ENCODE measurements around the gene CD300H. TPM values are rescaled to one million over a fixed set of nuclear protein-coding genes. Genes with fewer than 3 reads are reported as not detected.

Gene CD300H
- polyA plus RNA-seq (ENCODE audit: insufficient read length in 12 of 12) = under 1 TPM in 2 of 12 donors, not detected in 10; 0.32 to 0.37 TPM
- long read RNA-seq, donor 1 = 0 reads
- long read RNA-seq, donor 2 = 0 reads
- long read RNA-seq, donor 3 = 0 reads
- long read RNA-seq, donor 4 = 0 reads
- long read RNA-seq, donor 5 = 0 reads
- long read RNA-seq, donor 6, partial matches to known transcripts = 0 of 1 reads
- long read RNA-seq, donor 6, other reads (novel, unspliced or antisense) = 0 of 1 reads
- long read RNA-seq, donor 7 = 0 reads
- long read RNA-seq, donor 8 = 0 reads
- long read RNA-seq, donor 9 = 0 reads
- long read RNA-seq, donor 10 = 0 reads
- long read RNA-seq, donor 11 = 0 reads

GRCh38 chr17:74567397-74567796 is at the start of gene CD300H:
Gene CD300H, minus strand, starts transcription at chr17:74567509.
- DNase-seq = no peak

- DNase-seq = no peak
Measured at GRCh38 chr17:74616696-74617095, 49.4 kb upstream of the CD300H start.

DNA sequence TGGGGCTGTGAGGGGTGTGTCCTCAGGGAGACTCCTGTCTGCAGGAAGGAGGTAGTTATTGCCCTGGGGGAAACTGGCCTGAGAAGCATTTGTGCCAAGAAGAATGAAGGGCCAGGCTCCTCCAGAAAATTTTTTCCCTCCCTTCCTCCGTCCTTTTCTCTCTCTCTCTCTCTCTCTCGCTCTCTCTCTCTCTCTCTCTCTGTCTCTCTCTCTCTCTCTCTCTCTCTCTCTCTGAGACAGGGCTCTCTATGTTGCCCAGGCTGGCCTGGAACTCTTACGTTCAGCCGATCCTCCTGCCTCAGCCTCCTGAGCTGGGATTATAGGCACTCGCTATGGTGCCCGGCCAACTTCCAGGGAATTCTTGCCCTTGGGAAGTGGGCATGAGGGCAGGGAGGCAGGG is 44.7 kb upstream of the CD300H start:
- DNase-seq = no peak

DNA sequence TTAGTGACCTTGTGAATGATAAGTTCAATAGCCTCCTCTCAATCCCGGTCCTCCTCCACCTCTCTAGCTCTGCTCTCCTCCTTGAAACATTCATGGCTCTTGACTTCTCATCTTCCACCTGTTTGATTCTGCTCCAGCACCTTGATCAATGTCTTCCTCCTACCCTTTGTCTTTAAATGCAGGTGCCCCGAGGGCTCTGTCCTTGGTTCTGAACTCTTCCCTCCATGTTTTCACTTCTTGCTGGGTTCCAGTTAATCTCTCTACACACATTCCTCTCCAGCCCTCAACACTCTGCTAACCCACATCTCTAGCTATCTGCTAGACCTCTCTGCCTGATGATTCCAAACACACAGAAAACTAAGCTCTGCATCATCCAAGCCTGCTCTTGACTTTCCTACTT is 42.8 kb upstream of the CD300H start:
- DNase-seq = no peak

DNA sequence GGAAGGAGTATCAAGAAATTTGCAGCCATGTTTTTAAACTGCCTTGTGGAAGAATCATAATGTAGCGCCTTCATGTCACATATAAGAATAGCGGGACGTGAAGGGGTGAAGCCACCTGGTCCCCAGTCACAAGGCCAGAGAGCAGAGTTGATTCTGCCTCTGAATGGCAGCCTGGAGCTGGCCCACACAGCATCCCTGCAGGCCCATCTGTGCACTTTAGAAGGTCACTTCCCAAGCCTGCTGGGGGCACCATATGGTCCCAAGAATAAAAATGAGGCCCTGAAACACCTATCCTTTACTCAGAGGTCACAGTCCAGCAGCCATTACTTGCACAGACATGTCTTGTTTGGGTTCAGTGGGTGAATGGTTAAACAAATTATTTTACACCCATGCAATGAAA is 41.2 kb upstream of the CD300H start:
- DNase-seq = no peak

- DNase-seq = no peak
Measured at GRCh38 chr17:74607221-74607620, 39.9 kb upstream of the CD300H start.

DNA sequence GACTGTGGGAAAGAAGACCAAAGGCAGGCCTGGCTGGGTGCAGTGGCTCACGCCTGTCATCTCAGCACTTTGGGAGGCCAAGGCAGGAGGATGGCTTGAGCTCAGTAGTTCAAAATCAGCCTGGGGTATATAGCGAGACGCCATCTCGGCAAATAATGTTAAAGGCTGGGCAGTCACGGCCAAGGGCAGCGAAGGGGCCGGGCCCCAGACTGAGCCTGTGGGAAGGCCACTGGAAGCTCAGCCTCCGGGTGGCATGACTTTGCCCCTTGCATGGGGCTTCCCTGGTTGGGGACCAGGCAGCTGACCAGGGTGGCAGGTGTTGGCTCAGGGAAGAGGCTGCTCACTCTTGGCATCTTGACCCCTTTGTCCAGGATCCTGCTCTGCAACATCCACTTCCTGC is 38.7 kb upstream of the CD300H start:
- no peak for DNase-seq

DNA sequence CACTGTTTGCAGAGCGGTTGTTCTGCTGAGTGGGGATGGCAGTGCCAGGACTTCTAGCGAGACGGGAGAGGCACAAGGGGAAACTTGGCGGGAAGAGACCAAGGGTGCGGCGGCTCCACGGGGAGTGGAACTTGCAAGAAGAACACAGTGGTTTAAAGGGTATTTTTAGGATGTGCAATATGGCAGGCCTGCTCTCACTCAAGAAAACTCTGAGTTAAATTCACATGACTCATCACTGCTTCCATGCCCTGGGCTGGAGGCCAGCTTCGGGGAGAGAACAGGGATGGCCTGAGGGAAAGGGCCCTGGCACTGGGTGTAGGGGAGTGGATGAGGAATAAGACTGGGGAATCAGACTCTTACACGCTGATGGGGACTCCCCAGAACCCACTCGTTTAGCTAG is 38.1 kb upstream of the CD300H start:
- no peak for DNase-seq

GRCh38 chr17:74604761-74605160 is 37.5 kb upstream of the CD300H start:
- no peak for DNase-seq

GRCh38 chr17:74604200-74604599 is 36.9 kb upstream of the CD300H start:
- DNase-seq = no peak

DNA sequence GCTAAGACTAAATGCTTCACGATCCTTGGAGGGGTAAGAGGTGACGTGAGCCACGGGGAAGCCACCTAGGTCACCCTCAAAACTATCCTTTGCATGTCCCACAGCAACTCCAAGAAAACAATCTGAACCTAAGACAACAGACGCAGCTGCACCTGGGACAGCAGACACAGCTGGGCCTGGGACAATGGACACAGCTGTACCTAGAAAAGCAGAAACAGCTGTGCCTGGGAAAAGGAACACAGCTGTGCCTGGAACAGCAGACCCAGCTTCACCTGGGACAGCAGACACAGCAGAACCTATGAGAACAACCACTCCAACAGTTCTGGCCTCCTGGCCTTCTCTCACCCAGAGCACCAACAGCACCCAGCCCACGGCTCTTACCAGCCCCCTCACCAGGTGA is 36.4 kb upstream of the CD300H start:
- DNase-seq = no peak

DNA sequence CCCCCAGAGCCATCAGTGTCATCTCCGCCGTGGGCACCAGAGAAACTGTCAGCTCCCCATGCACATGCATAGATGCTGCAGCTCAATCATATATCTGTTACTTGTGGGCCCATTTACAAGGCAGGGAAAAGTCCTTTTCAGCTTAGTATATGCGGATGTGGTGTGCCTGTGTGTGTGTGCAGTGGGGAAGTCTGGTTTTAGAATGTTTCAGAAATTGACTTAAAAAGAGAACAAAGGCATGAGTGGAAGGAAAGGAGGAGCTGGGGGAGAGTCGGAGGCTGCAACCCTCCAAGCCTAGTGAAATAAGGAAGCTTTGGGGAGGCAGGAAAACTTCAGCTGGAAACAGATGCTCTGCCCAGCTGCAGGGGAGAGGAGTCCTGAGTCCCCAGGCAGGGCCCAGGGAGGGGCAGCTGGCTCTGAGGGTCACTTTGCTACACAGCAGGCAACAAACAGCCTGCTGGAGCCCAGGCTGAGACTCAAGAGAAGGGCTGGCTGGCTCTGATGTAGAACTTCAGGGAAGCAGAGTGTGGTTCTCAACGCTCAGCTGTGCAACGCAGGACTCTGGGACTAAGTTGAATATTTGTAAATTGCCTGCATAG is 35.8 kb upstream of the CD300H start:
- DNase-seq = no peak

GRCh38 chr17:74601944-74602572 is 34.7 kb upstream of the CD300H start:
- no peak for DNase-seq

DNA sequence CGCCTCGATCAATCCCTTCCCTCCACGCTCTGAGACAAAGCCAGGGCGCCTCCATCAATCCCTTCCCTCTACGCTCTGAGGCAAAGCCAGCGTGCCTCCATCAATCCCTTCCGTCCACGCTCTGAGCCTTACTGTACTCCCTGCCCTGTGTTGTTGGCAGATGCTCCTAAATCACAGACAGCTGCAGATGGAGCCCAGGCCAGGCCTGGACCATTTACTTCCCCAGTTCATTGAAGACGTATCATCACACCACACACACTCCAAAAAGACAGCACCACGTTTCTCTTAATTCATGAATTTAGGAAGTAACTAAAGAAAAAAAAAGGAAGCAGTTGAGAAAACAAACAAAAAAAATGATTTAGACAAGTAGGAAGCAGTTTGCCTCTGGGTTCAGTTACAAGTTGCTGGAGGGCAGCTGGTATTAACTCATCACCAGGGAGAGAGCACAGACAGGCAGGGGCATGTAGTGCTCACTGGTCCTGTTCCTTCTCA is 32.2 kb upstream of the CD300H start:
- DNase-seq = no peak

DNA sequence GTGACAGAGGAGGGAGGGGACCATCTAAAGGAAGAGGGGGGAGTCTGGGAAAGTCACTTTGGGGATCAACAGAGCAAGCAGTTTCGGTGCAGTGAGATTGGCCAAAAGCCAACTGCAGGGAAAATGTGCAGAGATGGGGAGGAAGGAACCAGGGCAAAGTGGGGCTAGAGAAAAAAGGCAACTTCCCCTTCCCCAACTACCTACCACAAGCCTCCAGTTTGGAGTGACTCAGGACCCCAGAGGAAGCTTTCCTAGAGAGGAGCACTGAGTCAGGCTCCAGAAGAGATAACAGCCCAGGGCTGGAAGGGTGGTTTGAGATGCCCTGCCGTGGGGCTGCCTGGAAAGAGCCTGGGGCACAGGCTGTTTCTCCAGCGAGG is 31.7 kb upstream of the CD300H start:
- no peak for DNase-seq

DNA sequence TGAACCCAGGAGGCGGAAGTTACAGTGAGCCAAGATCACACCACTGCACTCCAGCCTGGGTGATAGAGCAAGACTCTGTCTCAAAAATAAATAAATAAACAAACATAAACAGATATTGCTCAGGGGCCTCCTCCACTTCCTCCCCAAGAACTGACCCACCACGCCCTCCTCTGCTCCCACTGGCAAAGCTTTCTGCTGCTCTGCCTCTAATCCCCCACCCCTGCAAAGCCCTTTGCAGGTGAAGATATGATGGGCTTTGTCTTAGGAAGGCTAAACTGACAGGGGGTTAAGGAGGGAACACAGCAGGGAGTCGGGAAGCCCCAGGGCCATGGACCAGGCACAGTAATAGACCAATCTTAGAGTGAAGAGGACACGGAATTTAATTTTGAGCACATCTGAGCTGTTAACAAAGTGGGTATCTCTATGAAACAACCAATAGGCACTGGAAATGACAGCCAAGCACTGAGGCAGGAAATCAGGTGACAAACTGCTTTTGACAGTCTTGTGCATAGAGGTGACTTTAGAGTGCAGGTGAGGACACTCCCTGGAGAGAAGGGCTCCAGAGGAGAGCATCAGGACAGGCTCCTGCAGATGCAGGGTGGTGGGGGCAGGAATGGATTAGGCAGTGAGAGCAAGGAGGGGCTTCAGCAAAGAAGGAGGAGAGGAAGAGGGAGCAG is 31.2 kb upstream of the CD300H start:
- DNase-seq = no peak

DNA sequence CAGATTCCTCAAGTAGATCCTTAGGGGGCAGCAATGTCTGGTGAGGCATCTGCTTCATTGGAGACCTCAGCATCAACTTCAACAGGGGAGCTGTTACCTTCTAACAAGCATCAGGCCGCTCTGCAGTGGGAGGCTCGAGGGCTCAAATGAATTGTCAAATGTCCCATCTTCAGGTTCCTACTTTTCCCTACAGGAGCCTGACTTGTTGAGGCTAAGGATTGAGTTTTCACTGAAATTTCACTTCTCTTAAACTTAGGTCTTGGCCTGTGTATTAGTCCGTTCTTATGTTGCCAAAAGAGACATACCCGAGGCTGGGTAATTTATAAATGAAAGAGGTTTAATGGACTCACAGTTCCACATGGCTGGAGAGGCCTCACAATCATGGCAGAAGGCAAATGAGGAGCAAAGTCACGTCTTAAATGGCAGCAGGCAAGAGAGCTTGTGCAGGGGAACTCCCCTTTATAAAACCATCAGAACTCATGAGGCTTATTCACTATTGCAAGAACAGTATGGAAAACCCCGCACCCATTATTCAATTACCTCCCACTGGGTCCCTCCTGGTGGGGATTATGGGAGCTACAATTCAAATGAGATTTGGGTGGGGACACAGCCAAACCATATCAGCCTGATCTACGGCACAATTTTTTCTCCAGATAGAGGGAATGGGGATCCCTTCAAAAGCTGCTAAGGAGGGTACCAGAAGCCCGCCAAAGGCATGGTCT is 29.9 kb upstream of the CD300H start:
- no peak for DNase-seq

GRCh38 chr17:74595037-74595750 is 27.9 kb upstream of the CD300H start:
- no peak for DNase-seq

DNA sequence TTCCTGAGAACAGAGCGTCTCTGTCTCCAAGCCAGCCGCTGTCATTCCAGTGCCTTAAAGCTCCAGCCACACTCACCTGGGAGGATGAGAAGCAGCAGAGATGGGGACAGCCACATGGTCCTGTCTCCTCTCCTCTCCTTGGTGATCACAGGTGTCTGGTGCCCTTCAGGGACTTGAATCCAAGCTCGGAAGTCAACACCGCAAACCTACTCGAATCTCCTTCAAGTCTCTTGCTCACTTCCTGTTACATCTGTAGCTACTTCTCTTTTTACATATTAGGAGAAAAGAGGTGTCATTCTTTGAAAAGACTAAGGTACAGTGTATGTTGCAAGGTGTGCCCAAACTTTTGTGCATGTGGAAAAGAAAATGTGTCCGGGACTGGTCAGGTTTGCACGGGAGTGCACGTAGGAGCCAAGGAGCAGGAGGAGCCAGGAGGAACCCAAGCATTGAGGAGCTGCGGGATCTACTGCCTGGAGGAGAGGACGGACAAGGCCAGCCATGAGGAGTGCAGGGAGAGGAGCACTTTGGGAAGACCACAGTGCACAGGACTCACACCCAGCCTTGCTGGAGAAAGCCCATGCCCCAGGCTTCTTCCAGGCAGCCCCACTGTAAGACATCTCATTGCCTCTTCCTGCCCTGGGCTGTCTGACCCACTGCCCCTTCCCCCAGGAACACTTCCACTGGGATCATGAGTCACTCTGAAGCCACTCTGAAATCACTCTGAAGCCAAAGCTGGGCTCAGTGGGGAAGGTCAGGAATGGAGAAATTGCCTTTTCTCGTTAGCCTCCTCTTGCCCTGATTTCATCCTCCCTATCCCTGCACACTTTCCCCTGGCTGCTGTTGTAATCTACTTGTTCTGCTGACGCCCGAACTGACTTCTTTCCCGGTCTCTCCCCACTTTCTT is 25.0 kb upstream of the CD300H start, which contains the start of gene CD300LD:
Gene CD300LD (minus strand): TSS at position 197 of the 904 bp plus-strand sequence. CDS start 81 bp downstream, at position 116.
- DNase-seq = no peak

- DNase-seq = no peak
Measured at GRCh38 chr17:74591503-74591902, 24.2 kb upstream of the CD300H start.
